T47D (cell line): ENCODE results near the gene MED15.
"Not testable (repeated sequence)": the region's sequence is repeated elsewhere in the genome, so short reads cannot be mapped to it uniquely, and the experiment has no call there.

Source experiments
- DNase-seq, 2 experiments: peaks; one replicate each; pipeline versions ENCODE4 v3.0.0 to v3.0.0-alpha.2; 2011 to 2012; ENCODE audit warnings: low read depth in 1 of 2, low spot score in 1 of 2
- JUND ChIP-seq: IDR thresholded peaks from 2 replicates; pipeline ENCODE4 v1.6.1; 2012; ENCODE audit warnings: low read depth
- in situ Hi-C: cut with HindIII; loops from 2 replicates; pipeline ENCODE4 v1.10.0; 2016; ENCODE audit warnings: low sequenced_read_pairs, low pct_unique_long_range_greater_than_20kb

The MED15 gene

GRCh38 chr22:20507253-20508066 lies at the start of gene MED15:
MED15 (plus strand) TSS chr22:20507610; CDS start chr22:20507679, 69 bp downstream.
- in situ Hi-C loops = no loop called here
- DNase-seq = peak; percentile 42 to 86
- TF ChIP-seq JUND = no peak

- DNase-seq = no peak
- TF ChIP-seq JUND = no peak
- in situ Hi-C loops = no loop called here
Observed at GRCh38 chr22:20458530-20459151, 48.8 kb upstream of the MED15 start.

- DNase-seq = no peak
- in situ Hi-C loops = no loop called here
- TF ChIP-seq JUND = no peak
Observed at GRCh38 chr22:20459152-20459542, 48.3 kb upstream of the MED15 start.

GRCh38 chr22:20459862-20460261 lies 47.5 kb upstream of the MED15 start:
- no peak for TF ChIP-seq JUND
- DNase-seq = no peak
- in situ Hi-C loops = no loop called here

- DNase-seq = no peak
- in situ Hi-C loops = no loop called here
- no peak for TF ChIP-seq JUND
Observed at GRCh38 chr22:20463324-20464095, 43.9 kb upstream of the MED15 start.

GRCh38 chr22:20464096-20464614 lies 43.3 kb upstream of the MED15 start:
- no peak for DNase-seq
- no peak for TF ChIP-seq JUND
- in situ Hi-C loops = no loop called here

- in situ Hi-C loops = no loop called here
- no peak for DNase-seq
Observed at GRCh38 chr22:20464912-20465758, 42.3 kb upstream of the MED15 start.

GRCh38 chr22:20465759-20466077 lies 41.7 kb upstream of the MED15 start:
- no peak for DNase-seq

More at GRCh38 chr22:20464912-20465758, 42.3 kb upstream of the MED15 start:
- TF ChIP-seq JUND = no peak

GRCh38 chr22:20466659-20467379 lies 40.6 kb upstream of the MED15 start:
- TF ChIP-seq JUND = no peak
- in situ Hi-C loops = no loop called here
- DNase-seq = no peak

More at GRCh38 chr22:20465759-20466077, 41.7 kb upstream of the MED15 start:
- in situ Hi-C loops = no loop called here
- TF ChIP-seq JUND = no peak

GRCh38 chr22:20469110-20469868 lies 38.1 kb upstream of the MED15 start:
- no peak for TF ChIP-seq JUND
- in situ Hi-C loops = no loop called here
- no peak for DNase-seq

GRCh38 chr22:20470525-20470924 lies 36.9 kb upstream of the MED15 start:
- DNase-seq, in situ Hi-C loops: not testable (repeated sequence)
